ENCODE results near the gene FAM170B.

FAM170B gene

GRCh38 chr10:49152037-49152436 is 18.2 kb upstream of the FAM170B start:
- DNase-seq (ENCODE audit: low read depth in 2 of 2), result no peak

- DNase-seq (ENCODE audit: low read depth in 2 of 2), result no peak
Measured at GRCh38 chr10:49151481-49151880, 17.7 kb upstream of the FAM170B start.

GRCh38 chr10:49151025-49151445 is 17.2 kb upstream of the FAM170B start:
- DNase-seq (ENCODE audit: low read depth in 2 of 2), result no peak

- DNase-seq (ENCODE audit: low read depth in 2 of 2), result no peak
Measured at GRCh38 chr10:49150426-49150825, 16.6 kb upstream of the FAM170B start.

- no peak for DNase-seq (ENCODE audit: low read depth in 2 of 2)
Measured at GRCh38 chr10:49149881-49150280, 16.1 kb upstream of the FAM170B start.

GRCh38 chr10:49144058-49144720 is 10.4 kb upstream of the FAM170B start:
- DNase-seq (ENCODE audit: low read depth in 2 of 2), result peak; percentile 60 to 66

GRCh38 chr10:49143249-49143648 is 9.4 kb upstream of the FAM170B start:
- DNase-seq (ENCODE audit: low read depth in 2 of 2), result no peak

- no peak for DNase-seq (ENCODE audit: low read depth in 2 of 2)
Measured at GRCh38 chr10:49141541-49142332, 7.9 kb upstream of the FAM170B start.

GRCh38 chr10:49140304-49141177 is 6.7 kb upstream of the FAM170B start:
- peak in 1 of 2 experiments; percentile 51 for DNase-seq (ENCODE audit: low read depth in 2 of 2)

GRCh38 chr10:49139846-49140195 is 6.0 kb upstream of the FAM170B start:
- DNase-seq (ENCODE audit: low read depth in 2 of 2), result peak; percentile 75 to 76

- DNase-seq (ENCODE audit: low read depth in 2 of 2), result peak in 1 of 2 experiments; percentile 54
Measured at GRCh38 chr10:49139028-49139845, 5.4 kb upstream of the FAM170B start.

GRCh38 chr10:49138361-49138891 is 4.6 kb upstream of the FAM170B start:
- peak; percentile 77 to 79 for DNase-seq (ENCODE audit: low read depth in 2 of 2)

GRCh38 chr10:49136525-49136924 is 2.7 kb upstream of the FAM170B start:
- no peak for DNase-seq (ENCODE audit: low read depth in 2 of 2)

GRCh38 chr10:49135575-49136313 is 1.9 kb upstream of the FAM170B start:
- DNase-seq (ENCODE audit: low read depth in 2 of 2), result no peak

- DNase-seq (ENCODE audit: low read depth in 2 of 2), result no peak
Measured at GRCh38 chr10:49134327-49134726, 506 bp upstream of the FAM170B start.

- no peak for DNase-seq (ENCODE audit: low read depth in 2 of 2)
Measured at GRCh38 chr10:49132362-49132737, 1.5 kb downstream of the FAM170B start.

- no peak for DNase-seq (ENCODE audit: low read depth in 2 of 2)
Measured at GRCh38 chr10:49131507-49132361, 2.1 kb downstream of the FAM170B start.

- no peak for DNase-seq (ENCODE audit: low read depth in 2 of 2)
Measured at GRCh38 chr10:49129376-49129775, 4.4 kb downstream of the FAM170B start.

- no peak for DNase-seq (ENCODE audit: low read depth in 2 of 2)
Measured at GRCh38 chr10:49128854-49129253, 5.0 kb downstream of the FAM170B start.
